Stomach smooth muscle (tissue), 2 donors: ENCODE measurements around the gene CCNB3.

Source experiments
- H3K27ac ChIP-seq: one replicate; pipeline ENCODE4 v1.7.0; 2013; ENCODE audit warnings: mild to moderate bottlenecking, low read length, inconsistent platforms
- H3K27me3 ChIP-seq, 2 donors: one replicate each; pipeline ENCODE4 v1.7.0; 2013; ENCODE audit warnings: low read length in 2 of 2; ENCODE audit not compliant: insufficient read depth in 2 of 2, control insufficient read depth in 1 of 2
- H3K36me3 ChIP-seq, 2 donors: one replicate each; pipeline ENCODE4 v1.7.0; 2013; ENCODE audit warnings: low read length in 2 of 2; ENCODE audit not compliant: control insufficient read depth in 2 of 2, insufficient read depth in 2 of 2
- H3K4me1 ChIP-seq: one replicate; pipeline ENCODE4 v1.7.0; 2013; ENCODE audit warnings: low read length; ENCODE audit not compliant: control insufficient read depth, insufficient read depth
- H3K4me3 ChIP-seq, 2 donors: one replicate each; pipeline ENCODE4 v1.7.0; 2013; ENCODE audit warnings: low read length in 2 of 2
- H3K9ac ChIP-seq, 2 donors: one replicate each; pipeline ENCODE4 v1.7.0; 2013; ENCODE audit warnings: low read length in 2 of 2, mild to moderate bottlenecking in 1 of 2
- H3K9me3 ChIP-seq, 2 donors: one replicate each; pipeline ENCODE4 v1.7.0; 2013; ENCODE audit warnings: low read length in 2 of 2; ENCODE audit not compliant: control insufficient read depth in 2 of 2
- donor health status: healthy.
- donor health status: Pancreatic carcinoma.

The CCNB3 gene, protein sequence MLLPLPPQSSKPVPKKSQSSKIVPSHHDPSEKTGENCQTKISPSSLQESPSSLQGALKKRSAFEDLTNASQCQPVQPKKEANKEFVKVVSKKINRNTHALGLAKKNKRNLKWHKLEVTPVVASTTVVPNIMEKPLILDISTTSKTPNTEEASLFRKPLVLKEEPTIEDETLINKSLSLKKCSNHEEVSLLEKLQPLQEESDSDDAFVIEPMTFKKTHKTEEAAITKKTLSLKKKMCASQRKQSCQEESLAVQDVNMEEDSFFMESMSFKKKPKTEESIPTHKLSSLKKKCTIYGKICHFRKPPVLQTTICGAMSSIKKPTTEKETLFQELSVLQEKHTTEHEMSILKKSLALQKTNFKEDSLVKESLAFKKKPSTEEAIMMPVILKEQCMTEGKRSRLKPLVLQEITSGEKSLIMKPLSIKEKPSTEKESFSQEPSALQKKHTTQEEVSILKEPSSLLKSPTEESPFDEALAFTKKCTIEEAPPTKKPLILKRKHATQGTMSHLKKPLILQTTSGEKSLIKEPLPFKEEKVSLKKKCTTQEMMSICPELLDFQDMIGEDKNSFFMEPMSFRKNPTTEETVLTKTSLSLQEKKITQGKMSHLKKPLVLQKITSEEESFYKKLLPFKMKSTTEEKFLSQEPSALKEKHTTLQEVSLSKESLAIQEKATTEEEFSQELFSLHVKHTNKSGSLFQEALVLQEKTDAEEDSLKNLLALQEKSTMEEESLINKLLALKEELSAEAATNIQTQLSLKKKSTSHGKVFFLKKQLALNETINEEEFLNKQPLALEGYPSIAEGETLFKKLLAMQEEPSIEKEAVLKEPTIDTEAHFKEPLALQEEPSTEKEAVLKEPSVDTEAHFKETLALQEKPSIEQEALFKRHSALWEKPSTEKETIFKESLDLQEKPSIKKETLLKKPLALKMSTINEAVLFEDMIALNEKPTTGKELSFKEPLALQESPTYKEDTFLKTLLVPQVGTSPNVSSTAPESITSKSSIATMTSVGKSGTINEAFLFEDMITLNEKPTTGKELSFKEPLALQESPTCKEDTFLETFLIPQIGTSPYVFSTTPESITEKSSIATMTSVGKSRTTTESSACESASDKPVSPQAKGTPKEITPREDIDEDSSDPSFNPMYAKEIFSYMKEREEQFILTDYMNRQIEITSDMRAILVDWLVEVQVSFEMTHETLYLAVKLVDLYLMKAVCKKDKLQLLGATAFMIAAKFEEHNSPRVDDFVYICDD (N-terminal part only)

GRCh38 chrX:50204364-50204899 is at the start of gene CCNB3:
TSS of gene CCNB3 (plus strand) at chrX:50204765. CDS start at chrX:50285164, 80,399 bp downstream.
- H3K36me3 ChIP-seq, result no peaks in the 10 kb centered on the region
- H3K9ac ChIP-seq, result peak within 1 kb of the TSS in 1 of 2 donors; percentile 28
- no peak within 1 kb of the TSS for H3K27ac ChIP-seq
- H3K9me3 ChIP-seq, result no peaks in the 10 kb centered on the region
- H3K4me3 ChIP-seq, result peak within 1 kb of the TSS; percentile 46 to 58
- H3K27me3 ChIP-seq, result peaks cover 0 to 6% of the 10 kb centered on the region in 2 donors
- peaks cover 4% of the 10 kb centered on the region for H3K4me1 ChIP-seq

DNA sequence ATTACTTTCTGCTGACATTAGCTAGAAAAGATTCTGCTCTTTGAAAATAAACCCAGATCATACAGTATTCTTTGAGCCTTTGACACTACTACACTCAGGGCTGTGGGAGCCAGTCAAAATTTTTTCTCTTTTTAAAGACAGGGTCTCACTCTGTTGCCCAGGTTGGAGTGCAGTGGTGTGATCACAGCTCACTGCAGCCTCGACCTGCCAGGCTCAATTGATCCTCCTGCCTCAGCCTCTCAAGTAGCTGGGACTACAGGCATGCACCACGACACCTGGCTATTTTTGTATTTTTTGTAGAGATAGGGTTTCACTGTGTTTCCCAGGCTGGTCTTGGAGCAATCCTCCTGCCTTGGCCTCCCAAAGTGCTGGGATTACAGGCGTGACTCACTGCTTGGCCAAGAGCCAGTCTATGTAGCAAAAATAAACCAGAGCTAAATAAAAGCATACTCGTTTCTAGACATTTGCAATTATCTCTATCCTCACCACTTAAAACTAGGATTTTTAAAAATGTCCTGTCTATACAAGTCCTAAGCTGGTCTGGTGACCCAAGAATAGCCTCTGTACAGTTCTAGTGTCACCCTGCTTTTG is 46.9 kb upstream of the CCNB3 start:
- H3K27ac ChIP-seq, result no peak overlapping the region
- H3K4me1 ChIP-seq, result no peaks in the 10 kb centered on the region
- no peak overlapping the region for H3K9ac ChIP-seq
- peaks cover 0 to 12% of the 10 kb centered on the region in 2 donors for H3K27me3 ChIP-seq
- no peaks in the 10 kb centered on the region for H3K36me3 ChIP-seq
- peaks cover 0 to 3% of the 10 kb centered on the region in 2 donors for H3K9me3 ChIP-seq
- H3K4me3 ChIP-seq, result no peak overlapping the region

DNA sequence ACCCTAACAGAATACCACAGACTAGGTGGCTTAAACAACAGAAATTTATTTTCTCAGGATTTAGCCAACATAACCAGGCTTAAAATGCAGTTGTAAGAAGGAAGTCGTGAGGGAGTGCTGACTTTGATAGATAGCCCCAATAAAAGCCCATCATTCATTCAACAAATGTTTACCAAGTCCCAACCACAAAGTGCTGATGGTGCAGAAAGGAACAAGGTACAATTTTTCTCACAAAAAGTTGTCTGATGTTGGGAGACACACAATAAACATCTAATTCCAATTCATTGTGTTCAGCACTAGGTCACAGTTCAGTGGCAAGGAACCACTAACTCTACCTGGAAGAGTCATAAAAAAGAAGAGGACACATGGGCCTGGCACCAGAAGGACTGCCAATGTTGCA is 46.0 kb upstream of the CCNB3 start:
- H3K4me1 ChIP-seq, result no peaks in the 10 kb centered on the region
- peaks cover 0 to 3% of the 10 kb centered on the region in 2 donors for H3K9me3 ChIP-seq
- peaks cover 0 to 12% of the 10 kb centered on the region in 2 donors for H3K27me3 ChIP-seq
- H3K4me3 ChIP-seq, result no peak overlapping the region
- H3K9ac ChIP-seq, result no peak overlapping the region
- no peaks in the 10 kb centered on the region for H3K36me3 ChIP-seq
- H3K27ac ChIP-seq, result no peak overlapping the region

DNA sequence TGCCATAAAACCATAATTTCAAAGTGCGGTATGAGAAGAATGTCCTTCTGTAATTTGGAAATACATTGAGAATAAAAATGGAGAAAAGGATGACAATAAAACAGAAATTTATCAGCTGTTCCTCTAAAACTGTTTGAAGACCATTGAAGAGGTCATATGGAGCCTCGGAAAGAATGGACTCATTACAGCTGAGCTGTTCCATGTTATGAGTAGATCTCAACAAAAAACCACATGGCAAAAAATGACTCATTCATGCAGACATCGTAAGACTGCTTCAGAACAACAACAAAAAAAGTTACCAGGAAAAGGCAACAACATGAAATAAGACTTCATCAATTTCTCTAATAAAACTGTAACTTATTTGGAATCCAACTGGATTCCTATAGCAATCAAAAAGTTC is 43.4 kb upstream of the CCNB3 start:
- no peak overlapping the region for H3K27ac ChIP-seq
- H3K36me3 ChIP-seq, result no peaks in the 10 kb centered on the region
- no peaks in the 10 kb centered on the region for H3K4me1 ChIP-seq
- H3K9me3 ChIP-seq, result peaks cover 0 to 3% of the 10 kb centered on the region in 2 donors
- H3K27me3 ChIP-seq, result peaks cover 0 to 9% of the 10 kb centered on the region in 2 donors
- no peak overlapping the region for H3K9ac ChIP-seq
- H3K4me3 ChIP-seq, result no peak overlapping the region

DNA sequence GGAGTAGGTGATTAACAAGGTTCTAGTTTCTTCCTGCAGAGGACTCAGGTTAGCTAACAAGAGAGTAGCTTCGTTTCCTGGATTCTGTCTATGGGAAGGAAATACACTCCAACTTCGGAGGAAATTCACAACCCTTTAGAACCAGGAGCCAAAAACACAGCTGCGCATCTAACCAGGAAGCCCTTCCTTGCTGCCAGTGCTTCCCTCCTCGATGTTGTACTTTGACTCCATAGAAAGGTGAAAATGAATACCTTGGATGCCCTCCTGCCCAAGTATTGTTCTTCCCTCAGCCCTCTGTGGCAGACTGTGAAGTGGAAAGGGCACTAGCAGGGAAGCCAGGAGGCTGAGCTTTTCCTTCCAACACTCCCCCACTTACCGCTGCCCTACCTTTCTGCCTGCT is 38.8 kb upstream of the CCNB3 start:
- no peak overlapping the region for H3K27ac ChIP-seq
- no peak overlapping the region for H3K9ac ChIP-seq
- no peak overlapping the region for H3K4me3 ChIP-seq
- peaks cover 0 to 6% of the 10 kb centered on the region in 2 donors for H3K27me3 ChIP-seq
- no peaks in the 10 kb centered on the region for H3K4me1 ChIP-seq
- no peaks in the 10 kb centered on the region for H3K36me3 ChIP-seq
- no peaks in the 10 kb centered on the region for H3K9me3 ChIP-seq

- no peak overlapping the region for H3K9ac ChIP-seq
- H3K27me3 ChIP-seq, result peaks cover 0 to 8% of the 10 kb centered on the region in 2 donors
- no peak overlapping the region for H3K27ac ChIP-seq
- H3K4me3 ChIP-seq, result no peak overlapping the region
- H3K36me3 ChIP-seq, result no peaks in the 10 kb centered on the region
- no peaks in the 10 kb centered on the region for H3K4me1 ChIP-seq
- no peaks in the 10 kb centered on the region for H3K9me3 ChIP-seq
Observed at GRCh38 chrX:50167366-50167765, 37.2 kb upstream of the CCNB3 start.

DNA sequence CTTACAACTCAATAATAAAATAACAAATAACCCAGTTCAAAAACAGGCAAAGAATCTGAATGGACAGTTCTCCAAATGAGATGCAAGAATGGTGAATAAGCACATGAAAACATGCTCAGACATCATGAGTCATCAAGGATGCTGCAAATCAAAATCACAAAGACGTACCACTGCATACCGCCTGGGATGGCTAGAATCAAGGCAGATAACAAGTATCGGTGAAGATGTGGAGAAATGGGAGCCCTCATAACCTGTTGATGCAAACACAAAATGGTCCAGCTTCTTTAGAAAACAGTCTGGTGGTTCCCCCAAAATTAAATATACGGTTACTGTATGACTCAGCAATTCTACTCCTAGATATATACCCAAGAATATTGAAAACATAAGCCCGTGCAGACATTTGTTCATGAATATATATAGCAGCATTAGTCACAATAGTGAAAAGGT is 36.3 kb upstream of the CCNB3 start:
- no peak overlapping the region for H3K27ac ChIP-seq

GRCh38 chrX:50169717-50170116 is 34.8 kb upstream of the CCNB3 start:
- H3K4me3 ChIP-seq, result no peak overlapping the region
- no peaks in the 10 kb centered on the region for H3K36me3 ChIP-seq
- H3K27me3 ChIP-seq, result peaks cover 0 to 8% of the 10 kb centered on the region in 2 donors
- H3K9ac ChIP-seq, result no peak overlapping the region
- H3K27ac ChIP-seq, result no peak overlapping the region
- no peaks in the 10 kb centered on the region for H3K4me1 ChIP-seq
- H3K9me3 ChIP-seq, result no peaks in the 10 kb centered on the region

More for the DNA sequence above, 36.3 kb upstream of the CCNB3 start:
- H3K36me3 ChIP-seq, result no peaks in the 10 kb centered on the region
- H3K9ac ChIP-seq, result no peak overlapping the region
- H3K27me3 ChIP-seq, result peaks cover 0 to 8% of the 10 kb centered on the region in 2 donors
- H3K9me3 ChIP-seq, result no peaks in the 10 kb centered on the region
- H3K4me3 ChIP-seq, result no peak overlapping the region
- H3K4me1 ChIP-seq, result no peaks in the 10 kb centered on the region

DNA sequence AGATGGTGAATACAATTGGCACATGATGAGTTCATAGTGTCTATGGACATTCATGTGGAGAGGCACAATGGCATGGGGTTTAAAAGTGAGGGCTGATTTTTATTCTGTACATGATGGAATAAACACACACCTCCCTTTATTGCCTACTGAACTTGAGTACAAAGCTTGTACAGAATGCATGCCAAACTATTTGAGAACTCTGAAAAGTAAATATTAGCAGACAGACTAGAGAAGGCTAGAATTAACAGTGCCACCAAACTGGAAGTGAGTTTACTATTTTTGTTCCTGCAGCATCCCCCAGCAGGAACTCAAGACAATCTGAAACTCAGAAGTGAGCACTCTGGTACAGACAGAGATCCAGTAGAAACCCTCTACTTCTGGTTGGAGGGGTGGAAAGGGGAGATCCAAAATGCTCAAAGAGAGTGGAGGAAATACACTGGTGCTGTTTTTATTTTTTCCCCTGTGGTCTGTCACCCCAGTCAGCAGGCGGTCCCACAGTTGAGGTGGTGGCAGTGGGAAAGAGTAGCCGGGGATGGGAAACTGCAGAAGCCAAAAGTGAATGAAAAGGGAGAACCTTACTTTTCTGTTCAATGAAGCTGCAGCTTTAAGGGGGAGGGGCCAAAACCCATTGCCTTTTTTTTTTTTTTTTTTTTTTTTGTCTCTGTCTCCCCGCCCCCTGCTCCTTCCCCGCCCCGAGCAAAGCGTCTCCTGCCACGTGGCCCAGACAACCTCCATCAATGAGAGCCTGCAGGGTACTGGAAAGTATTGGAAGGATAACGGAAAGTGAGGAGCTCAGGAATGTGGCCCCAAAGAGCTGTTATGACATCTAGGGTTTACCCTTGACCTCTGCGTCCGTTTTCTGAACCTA is 24.3 kb upstream of the CCNB3 start:
- no peak overlapping the region for H3K4me3 ChIP-seq
- H3K27me3 ChIP-seq, result peaks cover 0 to 16% of the 10 kb centered on the region in 2 donors
- no peak overlapping the region for H3K9ac ChIP-seq
- H3K4me1 ChIP-seq, result no peaks in the 10 kb centered on the region
- H3K36me3 ChIP-seq, result no peaks in the 10 kb centered on the region
- no peak overlapping the region for H3K27ac ChIP-seq
- H3K9me3 ChIP-seq, result no peaks in the 10 kb centered on the region
